Dedifferentiated amniotic fluid mesenchymal stem cell (primary cell): ENCODE data around the gene MYOT.
"Not testable (repeated sequence)": the region's sequence is repeated elsewhere in the genome, so short reads cannot be mapped to it uniquely, and the experiment has no call there.

Experiments
- DNase-seq: peaks from one replicate; pipeline ENCODE4 v3.0.0-alpha.2; 2016; ENCODE audit errors: extremely low spot score

MYOT gene

GRCh38 chr5:137867664-137868063, at the start of gene MYOT:
Gene MYOT, plus strand, starts transcription at chr5:137867860. Its CDS starts 2,792 bp downstream, at chr5:137870652.
- no peak for DNase-seq

GRCh38 chr5:137819766-137820165, 47.9 kb upstream of the MYOT start:
- no peak for DNase-seq

- no peak for DNase-seq
Observed at GRCh38 chr5:137822158-137822764, 45.4 kb upstream of the MYOT start.

- DNase-seq = no peak
Observed at GRCh38 chr5:137822984-137823383, 44.7 kb upstream of the MYOT start.

GRCh38 chr5:137825165-137825564, 42.5 kb upstream of the MYOT start:
- no peak for DNase-seq

GRCh38 chr5:137826067-137826466, 41.6 kb upstream of the MYOT start:
- no peak for DNase-seq

GRCh38 chr5:137828180-137828579, 39.5 kb upstream of the MYOT start:
- DNase-seq = no peak

GRCh38 chr5:137828664-137829063, 39.0 kb upstream of the MYOT start:
- no peak for DNase-seq

- DNase-seq = no peak
Observed at GRCh38 chr5:137831105-137831504, 36.6 kb upstream of the MYOT start.

GRCh38 chr5:137831526-137831925, 36.1 kb upstream of the MYOT start:
- DNase-seq = no peak

GRCh38 chr5:137832416-137832815, 35.2 kb upstream of the MYOT start:
- no peak for DNase-seq

- no peak for DNase-seq
Observed at GRCh38 chr5:137833463-137833862, 34.2 kb upstream of the MYOT start.

- DNase-seq = no peak
Observed at GRCh38 chr5:137834498-137835049, 33.1 kb upstream of the MYOT start.

GRCh38 chr5:137836298-137836697, 31.4 kb upstream of the MYOT start:
- no peak for DNase-seq

- DNase-seq = no peak
Observed at GRCh38 chr5:137836997-137837396, 30.7 kb upstream of the MYOT start.

- DNase-seq = no peak
Observed at GRCh38 chr5:137837491-137838394, 29.9 kb upstream of the MYOT start.

GRCh38 chr5:137838976-137839375, 28.7 kb upstream of the MYOT start:
- no peak for DNase-seq

GRCh38 chr5:137842296-137842695, 25.4 kb upstream of the MYOT start:
- no peak for DNase-seq

GRCh38 chr5:137843676-137844299, 23.9 kb upstream of the MYOT start:
- no peak for DNase-seq

GRCh38 chr5:137845472-137845871, 22.2 kb upstream of the MYOT start:
- DNase-seq = no peak

GRCh38 chr5:137847687-137848086, 20.0 kb upstream of the MYOT start:
- DNase-seq = no peak

GRCh38 chr5:137853165-137853564, 14.5 kb upstream of the MYOT start:
- DNase-seq = not testable (repeated sequence)
